NCI-H510A (cell line): ENCODE data around the gene SLC9A9.

Experiments used
- DNase-seq: peaks from one replicate; lab custom pipeline; 2025; lab: John Stamatoyannopoulos, UW

SLC9A9 gene

DNA sequence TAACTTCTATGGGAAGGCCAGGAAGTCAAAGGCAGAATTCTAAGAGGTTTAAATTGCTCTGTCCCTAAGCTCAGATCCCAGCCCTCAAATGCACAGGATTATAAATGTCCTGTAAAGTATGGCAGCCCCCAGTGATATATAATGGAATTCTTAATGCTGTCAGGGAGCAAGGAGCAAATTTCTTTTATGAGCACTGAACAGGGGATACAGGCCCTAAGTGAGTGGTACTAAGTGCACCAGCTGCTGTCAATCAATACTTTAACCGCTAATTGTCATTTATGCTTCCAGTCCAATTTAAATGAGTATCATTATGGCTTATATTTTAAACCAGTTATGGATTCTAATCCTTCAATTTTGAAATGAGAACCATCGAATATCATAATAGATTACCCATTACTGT, 4.7 kb downstream of the SLC9A9 start:
- DNase-seq = no peak

- no peak for DNase-seq
Measured at GRCh38 chr3:143840636-143841035, 7.6 kb downstream of the SLC9A9 start.

DNA sequence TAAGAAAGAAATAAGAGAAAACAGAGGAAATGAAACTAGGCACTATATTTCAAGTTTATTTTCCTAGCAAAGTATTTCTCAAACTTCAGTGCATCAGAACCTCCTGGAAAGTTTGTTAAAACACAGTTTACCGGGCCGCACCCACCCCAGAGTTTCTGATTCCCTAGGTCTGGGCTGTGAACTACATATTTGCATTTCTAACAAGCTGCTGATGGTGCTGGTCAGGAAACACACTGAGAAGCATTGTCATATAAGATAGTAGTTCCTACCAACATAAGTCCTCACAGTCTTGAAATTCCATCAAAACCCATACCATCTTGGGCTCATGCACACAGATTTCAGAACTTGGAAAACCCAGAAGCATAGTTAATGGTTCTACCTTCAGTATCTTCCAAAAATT, 8.3 kb downstream of the SLC9A9 start:
- no peak for DNase-seq

GRCh38 chr3:143837076-143837475, 11.2 kb downstream of the SLC9A9 start:
- no peak for DNase-seq

- DNase-seq = no peak
Measured at GRCh38 chr3:143835312-143835711, 13.0 kb downstream of the SLC9A9 start.

GRCh38 chr3:143832433-143832832, 15.8 kb downstream of the SLC9A9 start:
- DNase-seq = no peak

DNA sequence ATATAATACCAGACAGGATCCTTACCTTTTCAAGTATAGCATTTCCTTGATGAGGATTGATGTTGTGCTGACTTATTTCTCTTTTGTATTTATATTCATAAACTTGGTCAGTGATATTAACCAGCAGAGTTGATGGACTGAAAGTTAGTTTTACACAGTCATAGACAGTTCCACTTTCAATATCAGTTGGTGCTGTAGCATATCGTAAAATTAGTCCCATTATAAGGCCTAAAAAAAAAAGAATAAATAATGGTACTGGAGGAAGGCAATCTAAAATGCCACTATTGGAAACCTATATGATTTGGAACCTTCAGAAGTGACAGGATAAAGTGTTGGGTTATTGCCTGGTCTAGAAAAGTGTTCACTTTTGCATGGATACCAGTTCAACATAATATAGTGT, 16.3 kb downstream of the SLC9A9 start:
- no peak for DNase-seq

DNA sequence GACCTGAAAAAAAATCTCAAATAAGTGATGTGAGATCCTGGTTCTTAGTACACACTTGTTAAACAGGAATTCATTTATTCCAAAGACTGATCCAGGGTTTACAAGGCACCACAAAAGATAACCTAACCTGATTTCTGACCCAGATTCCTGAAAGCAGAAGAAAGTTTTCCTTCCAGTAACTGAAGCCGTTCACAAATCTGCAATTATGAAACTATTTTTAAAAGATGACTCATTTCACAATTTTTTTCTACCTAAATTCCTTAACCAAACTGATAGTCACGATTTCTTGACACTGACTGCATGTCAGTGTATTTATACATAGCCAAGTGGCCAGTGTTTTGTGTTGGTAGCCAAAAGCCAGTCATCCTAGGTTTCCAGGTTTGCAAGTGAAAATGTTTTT, 17.1 kb downstream of the SLC9A9 start:
- DNase-seq = no peak

DNA sequence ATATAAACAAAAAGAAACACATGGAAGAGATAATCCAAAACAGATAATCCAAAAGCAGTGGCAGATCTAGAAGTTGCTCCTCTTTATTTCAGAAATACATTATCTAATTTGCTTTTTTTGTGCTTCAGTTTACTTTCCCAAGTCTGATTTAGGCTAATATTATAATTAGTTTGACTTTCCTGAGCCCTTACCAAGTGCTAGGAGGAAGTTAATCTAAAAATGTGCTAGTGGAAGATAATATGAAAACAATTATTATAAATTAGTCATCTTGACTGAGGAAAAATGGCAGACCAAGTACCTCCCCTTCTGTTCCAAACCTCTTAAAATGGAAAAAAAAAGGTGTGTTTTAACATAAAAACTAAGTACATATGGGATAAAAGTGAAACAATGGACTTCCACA, 17.5 kb downstream of the SLC9A9 start:
- DNase-seq = no peak

- no peak for DNase-seq
Measured at GRCh38 chr3:143830063-143830462, 18.2 kb downstream of the SLC9A9 start.

- DNase-seq = no peak
Measured at GRCh38 chr3:143827425-143827824, 20.8 kb downstream of the SLC9A9 start.

DNA sequence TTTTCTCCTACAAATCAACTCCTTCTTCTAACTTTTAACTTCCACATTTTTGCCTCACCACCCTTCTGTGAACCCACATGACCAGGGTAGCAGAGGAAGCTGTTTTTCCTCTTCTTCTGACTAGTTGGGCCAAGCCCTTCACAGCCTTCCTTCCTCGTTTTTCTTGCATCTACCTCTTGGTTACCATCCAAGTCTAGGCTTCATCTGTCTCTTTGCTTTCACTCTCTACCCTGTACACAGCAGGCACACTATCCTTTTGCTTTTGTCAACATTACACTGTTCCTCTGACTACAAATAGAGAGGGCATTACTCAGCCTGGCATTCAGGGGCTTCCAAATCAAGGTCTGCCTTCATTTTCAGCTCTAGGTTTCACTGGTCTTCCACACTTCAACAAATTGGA, 22.0 kb downstream of the SLC9A9 start:
- DNase-seq = no peak

GRCh38 chr3:143825513-143825912, 22.8 kb downstream of the SLC9A9 start:
- DNase-seq = no peak

DNA sequence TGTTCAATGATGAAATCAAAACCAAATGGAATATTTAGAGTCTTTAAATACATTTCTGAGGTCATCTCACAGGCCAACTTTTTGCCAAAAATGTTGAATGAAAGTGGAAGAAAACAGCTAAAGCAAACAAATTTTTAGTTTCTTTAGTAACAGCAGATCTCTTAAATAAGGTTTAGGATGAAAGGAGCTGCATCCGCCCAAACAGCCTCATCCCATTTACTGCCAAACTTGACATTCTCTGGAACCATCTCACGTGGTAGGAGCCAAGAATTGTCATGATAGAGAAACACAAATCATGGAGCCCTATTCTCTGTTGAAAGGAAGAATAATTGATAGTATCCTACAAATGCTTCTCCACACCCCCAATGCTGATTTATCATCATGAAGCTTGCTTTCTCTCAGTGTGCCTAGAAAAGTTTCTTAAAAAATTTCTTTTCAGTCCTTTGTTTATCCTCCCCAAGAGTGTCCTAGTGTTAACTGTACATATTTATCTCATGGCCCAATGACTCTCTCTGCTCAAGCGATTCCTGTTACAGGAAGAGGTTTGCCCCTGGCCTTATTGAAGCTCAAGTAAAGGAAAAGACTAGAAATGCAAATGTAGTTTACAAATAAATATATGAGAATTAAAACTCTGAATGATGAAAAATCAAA, 23.4 kb downstream of the SLC9A9 start:
- DNase-seq = no peak

GRCh38 chr3:143822798-143823197, 25.5 kb downstream of the SLC9A9 start:
- DNase-seq = no peak

DNA sequence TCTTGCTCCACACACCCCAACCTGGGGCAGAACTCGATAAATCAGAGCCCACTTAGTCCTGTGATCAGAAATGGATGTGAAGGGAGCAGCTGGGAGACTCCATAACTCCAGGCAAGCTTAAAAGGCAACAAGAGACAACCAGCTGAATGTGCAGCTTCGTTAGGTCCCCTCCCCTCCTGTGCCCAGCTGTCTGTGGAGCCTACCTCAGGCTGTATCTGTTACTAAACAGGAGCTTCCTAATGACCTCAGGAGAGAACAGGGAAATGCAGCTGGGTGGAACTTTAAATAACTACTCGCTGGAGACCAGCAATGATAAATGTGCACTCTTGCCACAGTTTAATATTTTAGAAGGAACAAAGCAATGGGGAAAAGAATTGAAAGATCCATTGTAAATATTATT, 25.9 kb downstream of the SLC9A9 start:
- no peak for DNase-seq

DNA sequence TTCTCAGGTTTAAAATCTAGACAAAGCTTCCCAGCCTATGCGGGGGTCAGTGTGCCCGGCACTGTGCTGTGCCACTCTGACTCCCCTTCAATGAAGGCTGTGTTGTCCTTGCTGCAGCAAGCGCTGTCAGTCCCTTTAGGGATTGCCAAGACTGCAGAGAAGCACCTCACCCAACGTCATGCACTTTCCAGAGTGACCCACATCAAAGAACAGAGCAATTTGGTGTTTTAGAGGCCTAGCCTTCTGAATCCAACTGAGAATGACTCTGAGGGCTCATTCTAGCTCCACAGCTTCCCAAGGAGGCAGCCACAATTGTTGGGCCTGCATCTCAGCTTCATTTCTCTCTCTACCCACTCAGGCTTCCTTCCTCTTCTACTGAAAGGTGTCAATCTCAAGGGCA, 26.4 kb downstream of the SLC9A9 start:
- no peak for DNase-seq

GRCh38 chr3:143820466-143821221, 27.6 kb downstream of the SLC9A9 start:
- no peak for DNase-seq

DNA sequence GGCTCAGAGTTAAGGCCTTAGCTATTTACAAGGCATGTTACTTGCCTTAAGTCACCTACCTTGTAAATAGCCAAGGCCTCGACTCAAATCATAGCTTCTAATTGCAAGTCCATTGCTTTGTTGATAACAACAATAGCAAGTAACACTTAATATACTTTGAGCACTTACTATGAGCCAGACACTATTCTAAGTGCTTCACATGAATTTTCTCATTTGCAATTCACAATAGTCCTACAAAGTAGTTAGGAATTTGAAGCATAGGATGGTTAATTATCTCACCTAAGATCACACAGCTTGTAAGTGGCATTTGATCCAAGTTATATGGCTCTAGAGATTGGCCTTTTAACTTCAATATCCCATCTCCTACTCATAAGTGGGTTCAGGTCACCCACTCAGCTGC, 28.4 kb downstream of the SLC9A9 start:
- no peak for DNase-seq

- DNase-seq = no peak
Measured at GRCh38 chr3:143814443-143814889, 33.8 kb downstream of the SLC9A9 start.

DNA sequence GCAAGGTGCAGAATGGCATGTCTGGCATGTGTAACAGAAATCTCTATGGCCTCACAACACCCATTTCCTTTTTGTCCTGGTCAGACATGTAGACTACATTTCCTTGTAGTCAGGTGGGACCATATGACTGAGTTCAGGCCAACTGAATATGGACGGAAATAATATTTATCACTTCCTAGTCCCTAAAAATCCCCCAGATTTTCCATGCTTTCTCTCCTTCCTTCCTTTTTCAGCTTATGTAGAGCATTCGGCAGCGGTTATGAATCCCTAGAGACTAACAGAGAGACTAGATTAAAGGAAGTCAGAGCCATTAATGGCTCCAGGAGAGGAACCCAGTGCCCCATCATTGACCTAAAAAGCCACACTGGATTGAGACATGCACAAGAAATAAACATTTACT, 35.8 kb downstream of the SLC9A9 start:
- no peak for DNase-seq

DNA sequence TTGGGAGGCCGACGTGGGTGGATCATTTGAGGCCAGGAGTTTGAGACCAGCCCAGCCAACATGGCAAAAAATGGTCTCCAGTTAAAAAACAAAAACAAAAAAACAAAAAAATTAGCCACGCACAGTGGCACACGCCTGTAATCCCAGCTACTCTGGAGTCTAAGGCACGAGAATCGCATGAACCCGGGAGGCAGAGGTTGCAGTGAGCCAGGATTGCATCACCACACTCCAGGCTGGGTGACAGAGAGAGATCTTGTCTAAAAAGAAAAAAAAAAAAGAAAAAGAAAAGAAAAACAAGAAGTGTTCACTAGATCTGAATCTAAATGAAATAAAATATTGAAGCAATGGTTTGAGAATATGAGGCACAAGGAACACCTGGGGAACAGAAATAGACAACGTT, 36.7 kb downstream of the SLC9A9 start:
- DNase-seq = no peak

DNA sequence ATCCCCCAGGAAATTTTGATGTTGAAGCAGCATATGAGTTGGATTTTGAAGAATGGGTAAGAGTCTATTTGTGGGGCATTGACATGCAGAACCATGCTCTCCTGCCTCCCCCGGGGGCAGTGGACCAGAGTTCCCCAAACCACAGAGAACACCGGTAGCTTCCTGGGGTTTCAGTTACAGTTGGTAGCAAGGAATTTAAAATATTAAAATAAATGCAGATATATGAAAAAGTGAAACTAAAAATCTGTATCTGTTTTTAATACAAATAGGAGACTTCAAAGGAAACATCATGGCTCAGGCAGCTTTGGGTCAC, 37.4 kb downstream of the SLC9A9 start:
- DNase-seq = no peak
